Measurements from ENCODE around the gene OR4K17.
"Not testable (repeated sequence)": the region's sequence is repeated elsewhere in the genome, so short reads cannot be mapped to it uniquely, and the experiment has no call there.

OR4K17 gene, protein sequence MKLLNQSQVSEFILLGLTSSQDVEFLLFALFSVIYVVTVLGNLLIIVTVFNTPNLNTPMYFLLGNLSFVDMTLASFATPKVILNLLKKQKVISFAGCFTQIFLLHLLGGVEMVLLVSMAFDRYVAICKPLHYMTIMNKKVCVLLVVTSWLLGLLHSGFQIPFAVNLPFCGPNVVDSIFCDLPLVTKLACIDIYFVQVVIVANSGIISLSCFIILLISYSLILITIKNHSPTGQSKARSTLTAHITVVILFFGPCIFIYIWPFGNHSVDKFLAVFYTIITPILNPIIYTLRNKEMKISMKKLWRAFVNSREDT

DNA sequence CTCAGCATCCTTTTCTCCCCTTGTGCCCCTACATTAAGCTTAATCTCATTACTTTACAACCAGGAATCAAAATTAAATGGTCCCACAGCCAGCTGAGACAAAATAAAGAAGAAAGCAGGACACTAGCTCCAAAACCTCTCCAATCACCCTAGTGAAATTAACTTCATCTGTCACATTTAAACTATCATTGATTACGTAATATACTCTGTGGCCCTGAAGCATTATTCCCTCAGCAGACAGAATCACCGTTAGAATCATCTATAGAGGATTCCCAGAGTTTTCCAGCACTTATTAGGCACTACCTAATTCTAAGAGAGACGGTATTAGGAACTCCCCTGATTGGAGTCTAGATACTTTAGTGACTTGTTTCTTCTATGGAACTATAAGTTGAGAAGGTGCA is at the start of gene OR4K17:
OR4K17 (plus strand) TSS at position 302 of the 400 bp plus-strand sequence. CDS start 6,761 bp downstream, outside the sequence.
- DNase-seq: no peak

DNA sequence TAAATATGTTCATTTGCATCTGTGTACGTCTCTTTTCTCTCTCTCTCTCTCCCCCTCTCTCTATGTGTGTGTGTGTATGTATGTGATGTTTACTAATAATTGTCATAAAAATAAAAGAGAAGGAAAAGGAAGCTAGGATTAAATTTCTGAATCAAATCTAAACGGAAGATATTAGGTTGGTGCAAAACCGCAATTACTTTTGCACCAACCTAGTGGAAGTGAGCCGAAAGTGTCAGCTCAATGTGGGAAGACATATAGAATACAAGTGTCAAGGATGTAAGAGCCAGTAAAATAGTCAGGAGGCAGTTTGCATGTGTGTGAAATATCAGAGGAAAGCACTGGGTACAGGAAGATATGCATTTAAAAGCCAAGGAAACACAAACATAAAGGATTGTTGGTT is 18.5 kb upstream of the OR4K17 start:
- no peak for DNase-seq

DNA sequence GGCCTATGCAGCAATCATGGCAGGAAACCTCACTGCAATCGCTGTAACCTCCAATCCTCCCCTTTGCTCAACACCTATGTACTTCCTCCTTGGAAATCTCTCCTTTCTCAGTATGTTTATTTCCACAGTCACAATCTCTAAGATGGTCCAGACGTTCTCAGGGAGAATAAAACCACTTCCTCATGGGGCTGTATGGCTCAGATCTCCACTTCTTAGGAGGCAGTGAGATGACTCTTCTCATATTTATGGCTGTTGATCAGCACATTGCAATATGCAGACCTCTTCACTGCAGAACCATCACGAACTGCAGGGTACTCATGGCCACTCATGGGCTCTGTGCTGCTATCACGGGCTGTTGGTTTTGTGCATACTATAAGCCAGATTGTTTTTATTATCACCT is 17.1 kb upstream of the OR4K17 start:
- no peak for DNase-seq

DNA sequence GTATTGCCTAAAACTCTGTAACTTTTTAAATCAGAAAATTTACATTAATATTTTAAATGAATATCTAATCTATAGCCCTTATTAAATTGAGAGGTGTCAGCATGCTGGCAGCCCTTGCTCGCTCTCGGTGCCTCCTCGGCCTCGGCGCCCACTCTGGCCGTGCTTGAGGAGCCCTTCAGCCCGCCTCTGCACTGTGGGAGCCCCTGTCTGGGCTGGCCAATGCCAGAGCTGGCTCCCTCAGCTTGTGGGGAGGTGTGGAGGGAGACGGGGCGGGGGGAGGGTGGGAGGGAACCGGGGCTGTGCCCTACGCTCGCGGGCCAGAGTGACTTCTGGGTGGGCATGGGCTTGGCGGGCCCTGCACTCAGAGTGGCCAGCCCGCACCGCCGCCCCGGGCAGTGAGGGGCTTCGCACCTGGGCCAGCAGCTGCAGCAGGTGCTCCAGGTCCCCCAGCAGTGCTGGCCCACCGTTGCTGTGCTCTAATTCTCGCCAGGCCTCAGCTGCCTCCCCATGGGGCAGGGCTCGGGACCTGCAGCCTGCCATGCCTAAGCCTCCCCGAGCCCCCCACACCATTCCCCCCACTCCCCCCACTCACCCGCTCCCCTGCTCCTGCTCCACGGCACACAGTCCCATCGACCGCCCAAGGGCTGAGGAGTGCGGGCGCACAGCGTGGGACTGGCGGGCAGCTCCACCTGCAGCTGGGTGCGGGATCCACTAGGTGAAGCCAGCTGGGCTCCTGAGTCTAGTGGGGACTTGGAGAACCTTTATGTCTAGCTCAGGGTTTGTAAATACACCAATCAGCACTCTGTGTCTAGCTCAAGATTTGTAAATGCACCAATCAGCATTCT is 11.4 kb upstream of the OR4K17 start:
- not testable (repeated sequence) for DNase-seq

DNA sequence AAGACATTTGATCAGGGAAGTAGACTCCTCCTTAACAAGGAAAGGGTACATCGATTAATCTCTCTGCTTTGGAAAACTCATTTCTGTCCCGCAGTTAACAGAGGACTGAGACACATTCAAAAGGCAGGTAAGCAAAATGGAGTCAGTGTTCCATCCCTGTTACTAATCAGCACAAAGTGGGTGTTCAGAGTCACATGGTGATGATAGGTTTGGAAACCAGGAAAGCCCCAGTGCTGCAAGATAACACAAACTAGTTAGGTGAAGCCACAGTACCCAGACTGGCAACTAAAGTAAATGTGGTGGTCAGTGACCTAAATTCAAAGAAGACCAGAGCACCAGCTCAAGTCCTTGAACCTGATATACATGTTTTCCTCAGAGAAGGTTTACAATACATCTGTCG is 1.8 kb downstream of the OR4K17 start:
- no peak for DNase-seq

DNA sequence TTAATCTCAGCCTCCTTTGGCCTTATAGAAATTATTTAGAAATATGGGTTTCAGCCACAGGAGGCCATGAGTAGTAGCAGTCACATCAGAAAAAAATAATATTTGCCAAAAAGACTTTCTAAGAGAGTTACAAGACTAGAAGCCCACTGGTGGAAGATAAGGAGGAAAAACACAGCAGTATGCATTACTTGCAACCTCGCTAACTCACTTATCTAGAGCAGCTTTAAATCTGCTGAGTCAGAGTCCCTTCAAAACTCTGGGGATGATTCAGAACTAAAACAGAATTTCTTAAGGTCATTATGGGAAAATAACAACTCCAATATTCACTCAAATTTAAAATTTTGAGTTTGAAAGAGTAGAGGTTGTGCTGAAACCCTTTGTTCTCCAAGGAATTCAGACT is 6.2 kb downstream of the OR4K17 start:
- no peak for DNase-seq

DNA sequence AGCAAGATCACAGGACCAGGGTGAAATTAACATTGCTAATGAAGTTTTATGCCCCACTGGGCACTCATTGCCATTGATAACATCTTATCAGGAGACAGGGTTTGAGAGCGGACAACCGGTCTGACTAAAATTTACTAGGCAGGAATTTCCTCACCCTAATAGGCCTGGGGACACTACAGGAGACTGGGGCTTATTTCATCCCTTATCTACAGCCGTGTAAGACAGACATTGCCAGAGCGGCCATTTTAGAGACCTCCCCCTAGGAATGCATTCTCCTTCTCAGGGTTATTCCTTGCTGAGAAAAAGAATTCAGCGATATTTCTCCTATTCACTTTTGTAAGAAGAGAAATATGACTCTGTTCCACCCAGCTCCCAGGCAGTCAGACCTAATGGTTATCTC is 8.3 kb downstream of the OR4K17 start:
- no peak for DNase-seq

DNA sequence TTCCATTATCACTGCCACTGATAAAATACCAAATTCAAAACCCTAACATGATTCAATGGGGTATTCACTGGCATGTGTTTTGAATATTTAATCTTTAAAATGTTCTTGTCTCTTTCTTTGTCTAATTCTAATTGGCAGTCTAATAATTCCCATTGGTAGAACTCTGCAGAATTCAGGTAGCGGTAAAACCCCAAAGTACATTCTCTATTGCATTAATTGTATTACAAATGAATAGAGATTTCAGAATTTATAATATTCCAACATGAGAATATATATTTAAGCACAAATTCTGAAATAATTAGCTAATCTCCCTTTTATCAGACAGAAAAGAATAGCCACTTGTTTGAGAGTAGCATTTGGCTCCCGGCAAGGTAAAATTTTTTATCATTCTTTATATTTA is 28.0 kb downstream of the OR4K17 start, which contains the start of gene OR4N5:
OR4N5 (plus strand) TSS at position 301 of the 400 bp plus-strand sequence. CDS start 4,916 bp downstream, outside the sequence.
- no peak for DNase-seq

DNA sequence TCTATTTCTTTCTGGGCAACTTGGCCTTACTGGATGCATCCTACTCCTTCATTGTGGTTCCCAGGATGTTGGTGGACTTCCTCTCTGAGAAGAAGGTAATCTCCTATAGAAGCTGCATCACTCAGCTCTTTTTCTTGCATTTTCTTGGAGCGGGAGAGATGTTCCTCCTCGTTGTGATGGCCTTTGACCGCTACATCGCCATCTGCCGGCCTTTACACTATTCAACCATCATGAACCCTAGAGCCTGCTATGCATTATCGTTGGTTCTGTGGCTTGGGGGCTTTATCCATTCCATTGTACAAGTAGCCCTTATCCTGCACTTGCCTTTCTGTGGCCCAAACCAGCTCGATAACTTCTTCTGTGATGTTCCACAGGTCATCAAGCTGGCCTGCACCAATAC is 33.4 kb downstream of the OR4K17 start:
- DNase-seq: no peak

DNA sequence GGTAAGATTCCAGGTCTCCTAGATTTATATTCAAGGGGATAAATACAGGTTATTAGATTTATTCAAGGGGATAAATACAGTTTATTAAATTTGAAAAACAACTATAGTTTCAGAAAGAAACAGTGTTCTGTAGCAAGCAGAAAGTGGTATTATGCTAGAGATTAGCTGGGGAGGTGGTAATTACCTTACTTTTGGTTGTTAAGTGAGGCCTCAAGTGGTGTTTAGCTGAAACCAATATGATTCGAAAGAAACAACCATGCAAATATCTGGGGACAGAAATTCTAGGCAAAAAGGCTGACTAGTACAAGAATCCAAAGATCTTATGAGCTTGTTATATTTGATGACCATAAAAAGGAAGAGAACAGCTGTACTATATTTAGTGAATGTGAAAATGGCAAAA is 34.3 kb downstream of the OR4K17 start:
- DNase-seq: no peak

DNA sequence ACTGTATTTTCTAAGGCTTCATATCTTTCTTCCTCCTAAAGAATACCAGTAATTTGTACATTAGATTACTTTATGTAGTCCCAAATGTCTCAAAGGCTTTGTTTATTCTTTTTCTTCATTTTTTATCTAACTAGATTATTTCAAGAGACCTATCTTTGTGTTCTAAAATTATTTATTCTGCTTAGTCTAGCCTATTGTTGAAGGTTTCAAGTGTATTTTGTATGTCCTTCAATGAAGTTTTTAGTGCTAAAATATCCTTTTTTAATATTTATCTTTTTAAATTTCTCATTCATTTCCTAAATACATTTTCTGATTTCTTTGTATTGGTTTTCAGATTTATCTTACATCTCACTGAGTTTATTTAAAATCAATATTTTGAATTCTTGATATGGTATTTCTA is 53.9 kb downstream of the OR4K17 start:
- no peak for DNase-seq

DNA sequence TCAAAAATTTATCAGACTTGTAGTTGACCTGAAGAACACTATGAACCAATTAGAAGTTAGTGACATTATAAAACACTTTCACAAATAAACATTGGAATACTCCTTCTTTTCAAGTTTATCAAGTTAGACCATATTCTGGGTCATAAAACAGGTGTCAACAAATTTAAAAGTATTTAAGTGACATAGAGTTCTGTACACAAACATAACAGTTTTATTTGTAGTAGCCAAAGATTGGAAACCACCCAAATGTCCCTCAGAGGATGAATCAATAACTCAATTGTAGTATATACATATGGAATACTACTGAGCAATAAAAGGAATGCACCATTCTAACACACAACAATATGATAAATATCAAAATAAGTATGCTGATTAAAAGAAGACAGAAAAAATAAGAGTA is 56.6 kb downstream of the OR4K17 start:
- DNase-seq: no peak

DNA sequence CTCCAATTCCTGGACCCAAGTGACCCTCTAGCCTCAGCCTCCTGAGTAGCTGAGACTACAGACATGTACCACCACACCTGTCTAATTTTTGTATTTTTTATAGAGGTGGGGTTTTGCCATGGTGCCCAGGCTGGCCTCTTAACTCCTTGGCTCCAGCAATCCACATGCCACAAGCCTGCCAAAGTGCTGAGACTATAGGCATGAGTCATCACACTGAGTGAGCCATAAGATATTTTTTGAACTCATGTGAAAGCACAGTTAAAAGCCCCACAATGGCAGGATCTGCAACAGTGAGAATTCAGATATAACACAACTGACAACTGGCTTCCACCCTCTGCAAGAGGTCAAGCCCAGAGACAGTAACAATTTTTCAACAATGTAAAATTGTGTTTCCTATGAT is 59.3 kb downstream of the OR4K17 start:
- DNase-seq: not testable (repeated sequence)
